ENCODE measurements around the gene GPC3. TPM values are rescaled to one million over a fixed set of nuclear protein-coding genes. Genes with fewer than 3 reads are reported as not detected.

The GPC3 gene
- total RNA-seq, 4 donors from 2014 or later = 8.4 to 28.2 (median 20.4) TPM

DNA sequence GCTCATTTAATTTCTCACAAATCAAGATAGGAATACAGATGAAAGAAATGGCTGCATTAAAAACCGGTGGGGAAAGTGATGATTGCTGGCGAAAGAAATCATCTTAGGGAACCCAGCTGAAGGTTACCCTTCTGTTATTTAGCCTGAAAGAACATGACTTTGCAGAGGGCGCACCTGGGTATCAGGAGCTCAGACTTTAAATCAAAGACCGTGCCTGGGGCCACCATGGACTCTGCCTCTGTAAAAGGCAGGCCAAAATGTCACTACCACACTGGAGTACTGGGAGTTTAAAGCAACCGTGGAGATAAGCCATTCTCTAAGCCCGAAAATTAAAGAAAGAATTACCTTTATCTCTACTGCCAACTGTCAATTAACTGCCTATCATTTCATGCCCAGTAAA is 24.3 kb downstream of the GPC3 start:
- 90 to 94% methylated on average over 6 of the region's 6 CpGs for WGBS, 2 donors
- no peak overlapping the region for H3K27ac ChIP-seq
- intact Hi-C loops (cut with DNase I) = no loop called here
- no peak for DNase-seq
- H3K4me3 ChIP-seq (replicated peaks in 1 of 3) = no peak overlapping the region
- TF ChIP-seq, protein P1, sequence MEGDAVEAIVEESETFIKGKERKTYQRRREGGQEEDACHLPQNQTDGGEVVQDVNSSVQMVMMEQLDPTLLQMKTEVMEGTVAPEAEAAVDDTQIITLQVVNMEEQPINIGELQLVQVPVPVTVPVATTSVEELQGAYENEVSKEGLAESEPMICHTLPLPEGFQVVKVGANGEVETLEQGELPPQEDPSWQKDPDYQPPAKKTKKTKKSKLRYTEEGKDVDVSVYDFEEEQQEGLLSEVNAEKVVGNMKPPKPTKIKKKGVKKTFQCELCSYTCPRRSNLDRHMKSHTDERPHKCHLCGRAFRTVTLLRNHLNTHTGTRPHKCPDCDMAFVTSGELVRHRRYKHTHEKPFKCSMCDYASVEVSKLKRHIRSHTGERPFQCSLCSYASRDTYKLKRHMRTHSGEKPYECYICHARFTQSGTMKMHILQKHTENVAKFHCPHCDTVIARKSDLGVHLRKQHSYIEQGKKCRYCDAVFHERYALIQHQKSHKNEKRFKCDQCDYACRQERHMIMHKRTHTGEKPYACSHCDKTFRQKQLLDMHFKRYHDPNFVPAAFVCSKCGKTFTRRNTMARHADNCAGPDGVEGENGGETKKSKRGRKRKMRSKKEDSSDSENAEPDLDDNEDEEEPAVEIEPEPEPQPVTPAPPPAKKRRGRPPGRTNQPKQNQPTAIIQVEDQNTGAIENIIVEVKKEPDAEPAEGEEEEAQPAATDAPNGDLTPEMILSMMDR (IDR thresholded peaks at IDR 0.05) = no peak
- TF ChIP-seq POLR2A (IDR thresholded peaks at IDR 0.05) = no peak
- no peaks in the 10 kb centered on the region for H3K27me3 ChIP-seq
- H3K36me3 ChIP-seq = no peaks in the 10 kb centered on the region
- H3K9me3 ChIP-seq = no peaks in the 10 kb centered on the region
- no peaks in the 10 kb centered on the region for H3K4me1 ChIP-seq

GRCh38 chrX:133959972-133960371 is 25.4 kb downstream of the GPC3 start:
- Histone ChIP-seq H3K27ac (no peak overlapping the region), H3K9me3 (no peaks in the 10 kb centered on the region), H3K4me3 (replicated peaks in 1 of 3) (no peak overlapping the region), H3K36me3 (no peaks in the 10 kb centered on the region), H3K4me1 (no peaks in the 10 kb centered on the region), H3K27me3 (no peaks in the 10 kb centered on the region)
- intact Hi-C loops (cut with DNase I) = no loop called here
- TF ChIP-seq, protein P1 (IDR thresholded peaks at IDR 0.05) = no peak
- no peak for TF ChIP-seq POLR2A (IDR thresholded peaks at IDR 0.05)
- 82 to 84% methylated on average over 2 of the region's 2 CpGs for WGBS, 2 donors
- no peak for DNase-seq

- intact Hi-C loops (cut with DNase I) = no loop called here
- no peak overlapping the region for H3K4me3 ChIP-seq (replicated peaks in 1 of 3)
Observed at GRCh38 chrX:133958997-133959688, 26.3 kb downstream of the GPC3 start.

GRCh38 chrX:133956570-133957340 is 28.6 kb downstream of the GPC3 start:
- intact Hi-C loops (cut with DNase I) = no loop called here
- H3K4me1 ChIP-seq = no peaks in the 10 kb centered on the region
- no peaks in the 10 kb centered on the region for H3K36me3 ChIP-seq
- DNase-seq = no peak
- whole genome bisulfite sequencing, 2 donors = 75 to 94% methylated on average over 1 of the region's 1 CpG
- H3K9me3 ChIP-seq = no peaks in the 10 kb centered on the region
- no peak overlapping the region for H3K27ac ChIP-seq
- H3K4me3 ChIP-seq (replicated peaks in 1 of 3) = no peak overlapping the region
- no peaks in the 10 kb centered on the region for H3K27me3 ChIP-seq
- no peak for TF ChIP-seq POLR2A (IDR thresholded peaks at IDR 0.05)
- TF ChIP-seq, protein P1 (IDR thresholded peaks at IDR 0.05) = no peak

More at GRCh38 chrX:133958997-133959688, 26.3 kb downstream of the GPC3 start:
- H3K9me3 ChIP-seq = no peaks in the 10 kb centered on the region
- DNase-seq = no peak
- H3K36me3 ChIP-seq = no peaks in the 10 kb centered on the region
- no peaks in the 10 kb centered on the region for H3K4me1 ChIP-seq
- WGBS, 2 donors = 77 to 80% methylated on average over 2 of the region's 2 CpGs
- H3K27ac ChIP-seq = no peak overlapping the region
- H3K27me3 ChIP-seq = no peaks in the 10 kb centered on the region
- TF ChIP-seq POLR2A (IDR thresholded peaks at IDR 0.05) = no peak
- TF ChIP-seq, protein P1 (IDR thresholded peaks at IDR 0.05) = no peak

DNA sequence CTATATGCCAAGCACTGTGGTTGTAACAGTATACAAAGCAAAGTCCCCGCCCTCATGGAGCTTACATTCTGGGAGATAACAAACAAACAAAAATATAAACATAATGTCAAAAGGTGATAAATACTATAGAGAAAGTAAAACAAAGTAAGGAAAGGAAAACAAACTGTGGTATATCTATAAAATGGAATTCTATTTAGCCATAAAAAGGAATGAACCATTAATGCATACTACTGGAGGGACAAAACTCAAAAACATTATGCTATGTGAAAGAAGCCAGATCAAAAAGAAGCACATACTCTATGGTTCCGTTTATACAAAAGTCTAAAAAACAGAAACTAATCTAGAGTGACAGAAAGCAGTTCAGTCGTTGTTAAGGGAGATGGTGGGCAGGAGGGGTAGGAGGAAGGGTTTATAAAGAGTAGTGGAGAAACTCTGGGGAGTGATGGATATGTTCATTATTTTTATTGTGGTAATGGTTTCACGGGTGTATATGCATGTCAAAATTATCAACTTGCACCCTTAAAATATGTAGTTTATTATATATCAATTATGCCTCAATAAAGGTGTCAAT is 31.5 kb downstream of the GPC3 start:
- H3K27me3 ChIP-seq = no peaks in the 10 kb centered on the region
- DNase-seq = no peak
- no peaks in the 10 kb centered on the region for H3K9me3 ChIP-seq
- TF ChIP-seq, protein P1 (IDR thresholded peaks at IDR 0.05) = no peak
- no peak for TF ChIP-seq POLR2A (IDR thresholded peaks at IDR 0.05)
- 88 to 94% methylated on average over 4 of the region's 4 CpGs for WGBS, 2 donors
- no peaks in the 10 kb centered on the region for H3K4me1 ChIP-seq
- intact Hi-C loops (cut with DNase I) = no loop called here
- H3K27ac ChIP-seq = no peak overlapping the region
- no peaks in the 10 kb centered on the region for H3K36me3 ChIP-seq
- H3K4me3 ChIP-seq (replicated peaks in 1 of 3) = no peak overlapping the region

All from thyroid gland (tissue), 4 donors.